IPS-20b (cell line): ENCODE measurements around the gene RPP25L.
A peak's percentile ranks its signal among the peaks of the same experiment; 100 is the strongest.

Experiments used
- H3K27ac ChIP-seq: one replicate; pipeline ENCODE4 v1.5.1; 2013; ENCODE audit warnings: low read length
- H3K27me3 ChIP-seq: 2 replicates; pipeline ENCODE4 v1.6.1; 2013; ENCODE audit warnings: mild to moderate bottlenecking, low read length, inconsistent platforms; ENCODE audit not compliant: insufficient read depth
- H3K36me3 ChIP-seq: 2 replicates; pipeline ENCODE4 v1.6.1; 2013; ENCODE audit warnings: low read depth, mild to moderate bottlenecking, inconsistent platforms, low read length, moderate library complexity; ENCODE audit not compliant: insufficient read depth
- H3K4me1 ChIP-seq: 2 replicates; pipeline ENCODE4 v1.6.1; 2013; ENCODE audit warnings: mild to moderate bottlenecking, control low read depth, inconsistent platforms, low read length, moderate library complexity; ENCODE audit not compliant: insufficient read depth
- H3K4me3 ChIP-seq: 2 replicates; pipeline ENCODE4 v1.5.1; 2013; ENCODE audit warnings: mild to moderate bottlenecking, low read length, inconsistent platforms
- H3K9ac ChIP-seq: 2 replicates; pipeline ENCODE4 v1.6.1; 2013; ENCODE audit warnings: low read depth, mild to moderate bottlenecking, inconsistent platforms, low read length, moderate library complexity
- H3K9me3 ChIP-seq: 2 replicates; pipeline ENCODE4 v1.6.1; 2013; ENCODE audit warnings: mild to moderate bottlenecking, low read depth, low read length, inconsistent platforms; ENCODE audit not compliant: insufficient read depth

Gene RPP25L

GRCh38 chr9:34588671-34589635 is 22.9 kb downstream of the RPP25L start:
- Histone ChIP-seq H3K4me3 (peak overlapping the region; percentile 50), H3K4me1 (peaks cover 13% of the 10 kb centered on the region), H3K27me3 (peaks cover 100% of the 10 kb centered on the region), H3K9ac (no peak overlapping the region), H3K27ac (no peak overlapping the region), H3K9me3 (peaks cover 3% of the 10 kb centered on the region; the same call in 1 of the 2 replicates), H3K36me3 (no peaks in the 10 kb centered on the region)

- peaks cover 100% of the 10 kb centered on the region for H3K27me3 ChIP-seq
Measured at GRCh38 chr9:34587271-34587670, 24.6 kb downstream of the RPP25L start.

GRCh38 chr9:34585946-34586669 is 25.8 kb downstream of the RPP25L start:
- H3K4me1 ChIP-seq: peaks cover 13% of the 10 kb centered on the region
- peaks cover 100% of the 10 kb centered on the region for H3K27me3 ChIP-seq
- peaks cover 3% of the 10 kb centered on the region; the same call in 1 of the 2 replicates for H3K9me3 ChIP-seq
- H3K36me3 ChIP-seq: no peaks in the 10 kb centered on the region
- H3K4me3 ChIP-seq: peak overlapping the region; percentile 11; the same call in 1 of the 2 replicates
- H3K27ac ChIP-seq: no peak overlapping the region
- H3K9ac ChIP-seq: no peak overlapping the region

More at GRCh38 chr9:34587271-34587670, 24.6 kb downstream of the RPP25L start:
- Histone ChIP-seq H3K27ac (no peak overlapping the region), H3K4me3 (no peak overlapping the region), H3K36me3 (no peaks in the 10 kb centered on the region), H3K9me3 (peaks cover 3% of the 10 kb centered on the region; the same call in 1 of the 2 replicates), H3K9ac (no peak overlapping the region), H3K4me1 (peaks cover 13% of the 10 kb centered on the region)

GRCh38 chr9:34584970-34585369 is 26.9 kb downstream of the RPP25L start:
- H3K27ac ChIP-seq: no peak overlapping the region
- peaks cover 100% of the 10 kb centered on the region for H3K27me3 ChIP-seq
- H3K4me3 ChIP-seq: no peak overlapping the region
- H3K9me3 ChIP-seq: peaks cover 3% of the 10 kb centered on the region; the same call in 1 of the 2 replicates
- H3K9ac ChIP-seq: no peak overlapping the region
- no peaks in the 10 kb centered on the region for H3K36me3 ChIP-seq
- H3K4me1 ChIP-seq: peaks cover 19% of the 10 kb centered on the region

GRCh38 chr9:34582787-34583186 is 29.1 kb downstream of the RPP25L start:
- Histone ChIP-seq H3K9ac (no peak overlapping the region), H3K4me1 (peaks cover 33% of the 10 kb centered on the region), H3K27me3 (peaks cover 99% of the 10 kb centered on the region), H3K36me3 (no peaks in the 10 kb centered on the region), H3K9me3 (peaks cover 3% of the 10 kb centered on the region; the same call in 1 of the 2 replicates), H3K27ac (no peak overlapping the region), H3K4me3 (no peak overlapping the region)

GRCh38 chr9:34581318-34581717 is 30.6 kb downstream of the RPP25L start:
- peaks cover 97% of the 10 kb centered on the region for H3K27me3 ChIP-seq
- peaks cover 41% of the 10 kb centered on the region for H3K4me1 ChIP-seq
- no peaks in the 10 kb centered on the region for H3K9me3 ChIP-seq

GRCh38 chr9:34580358-34580757 is 31.5 kb downstream of the RPP25L start:
- H3K9ac ChIP-seq: peak overlapping the region; percentile 34; the same call in 1 of the 2 replicates
- H3K36me3 ChIP-seq: no peaks in the 10 kb centered on the region
- no peaks in the 10 kb centered on the region for H3K9me3 ChIP-seq
- peaks cover 31% of the 10 kb centered on the region for H3K4me1 ChIP-seq
- H3K27ac ChIP-seq: no peak overlapping the region
- peaks cover 95% of the 10 kb centered on the region for H3K27me3 ChIP-seq
- no peak overlapping the region for H3K4me3 ChIP-seq

More at GRCh38 chr9:34581318-34581717, 30.6 kb downstream of the RPP25L start:
- no peak overlapping the region for H3K27ac ChIP-seq
- H3K9ac ChIP-seq: no peak overlapping the region
- H3K4me3 ChIP-seq: no peak overlapping the region
- H3K36me3 ChIP-seq: no peaks in the 10 kb centered on the region

- Histone ChIP-seq H3K4me3 (no peak overlapping the region), H3K4me1 (peaks cover 28% of the 10 kb centered on the region), H3K36me3 (no peaks in the 10 kb centered on the region), H3K9me3 (no peaks in the 10 kb centered on the region), H3K27me3 (peaks cover 95% of the 10 kb centered on the region), H3K9ac (peak overlapping the region; percentile 34; the same call in 1 of the 2 replicates), H3K27ac (no peak overlapping the region)
Measured at GRCh38 chr9:34579808-34580163, 32.1 kb downstream of the RPP25L start.

- Histone ChIP-seq H3K9ac (no peak overlapping the region), H3K27ac (no peak overlapping the region), H3K4me3 (peak overlapping the region; percentile 28; the same call in 1 of the 2 replicates), H3K27me3 (peaks cover 91% of the 10 kb centered on the region), H3K4me1 (peaks cover 28% of the 10 kb centered on the region), H3K36me3 (no peaks in the 10 kb centered on the region), H3K9me3 (no peaks in the 10 kb centered on the region)
Measured at GRCh38 chr9:34579104-34579807, 32.6 kb downstream of the RPP25L start.

GRCh38 chr9:34578241-34579103 is 33.4 kb downstream of the RPP25L start:
- peaks cover 29% of the 10 kb centered on the region for H3K4me1 ChIP-seq

More at GRCh38 chr9:34578241-34579103, 33.4 kb downstream of the RPP25L start:
- no peak overlapping the region for H3K27ac ChIP-seq
- H3K27me3 ChIP-seq: peaks cover 83% of the 10 kb centered on the region
- no peaks in the 10 kb centered on the region for H3K36me3 ChIP-seq
- H3K9me3 ChIP-seq: no peaks in the 10 kb centered on the region
- peak overlapping the region; percentile 0; the same call in 1 of the 2 replicates for H3K9ac ChIP-seq
- H3K4me3 ChIP-seq: peak overlapping the region; percentile 28
